Sigmoid colon (tissue), 7 donors: ENCODE data around the gene AMN1. TPM values are rescaled to one million over a fixed set of nuclear protein-coding genes. Genes with fewer than 3 reads are reported as not detected.
"Not testable (repeated sequence)": the region's sequence is repeated elsewhere in the genome, so short reads cannot be mapped to it uniquely, and the experiment has no call there.

Experiments
- DNase-seq: peaks from one replicate; pipeline ENCODE4 v3.0.0-alpha.2; 2019
- H3K27ac ChIP-seq, 4 donors: fragments of 200-600 bp; sonication (generic); one replicate each; pipeline ENCODE4 v1.5.1; 2016 to 2019; ENCODE audit warnings: mild to moderate bottlenecking in 1 of 4
- H3K27me3 ChIP-seq, 3 donors: fragments of 200-600 bp; sonication (generic); one replicate each; pipeline ENCODE4 v1.5.1; 2019; ENCODE audit warnings: mild to moderate bottlenecking in 1 of 3
- H3K36me3 ChIP-seq, 4 donors: fragments of 200-600 bp; sonication (generic); one replicate each; pipeline ENCODE4 v1.5.1; 2016 to 2019
- H3K4me1 ChIP-seq, 4 donors: fragments of 200-600 bp; sonication (generic); one replicate each; pipeline ENCODE4 v1.5.1; 2017 to 2019
- H3K4me3 ChIP-seq, 4 donors: fragments of 200-600 bp; sonication (generic); one replicate each; pipeline ENCODE4 v1.5.1; 2017 to 2019; ENCODE audit warnings: mild to moderate bottlenecking in 2 of 4, moderate library complexity in 1 of 4
- H3K9me3 ChIP-seq, 4 donors: fragments of 200-600 bp in 3 of 4; sonication (generic) in 3 of 4; one replicate each; pipeline versions ENCODE4 v1.5.1 to v1.6.1; 2013 to 2019
- CTCF ChIP-seq, 4 experiments: fragments of 450-650 bp in 3 of 4; fragments of 200-600 bp in 1 of 4; IDR thresholded peaks; one replicate each; pipeline ENCODE4 v1.5.1; 2016 to 2019; ENCODE audit warnings: antibody characterized with exemption in 4 of 4, mild to moderate bottlenecking in 3 of 4, moderate library complexity in 2 of 4
- EP300 ChIP-seq, 4 donors: sonication (generic); formaldehyde crosslinking; IDR thresholded peaks; one replicate each; pipeline ENCODE4 v1.6.1; 2017; ENCODE audit warnings: antibody characterized with exemption in 4 of 4
- POLR2A ChIP-seq, 2 donors: fragments of 450-650 bp; IDR thresholded peaks; one replicate each; pipeline ENCODE4 v1.6.1; 2016; ENCODE audit warnings: antibody characterized with exemption in 2 of 2, mild to moderate bottlenecking in 2 of 2, moderate library complexity in 2 of 2
- POLR2AphosphoS5 ChIP-seq, 4 donors: sonication (generic); formaldehyde crosslinking; IDR thresholded peaks; one replicate each; pipeline ENCODE4 v1.6.1; 2017; ENCODE audit warnings: antibody characterized with exemption in 4 of 4
- WGBS, 2 donors: extraction: QIAGEN DNeasy Blood & Tissue Kit; methylation state at CpG; one replicate each; pipeline ENCODE4 v1.1.7; 2013; 5-methylcytosine and 5-hydroxymethylcytosine counted together
- intact Hi-C: fragments of 100-400 bp; cut with DNase I; formaldehyde crosslinking; loops from one replicate; pipeline ENCODE4 v1.15.1; 2023
- polyA plus RNA-seq, 3 donors: library from polyadenylated mRNA; stranded (reverse); fragments of 200-250 nt; gene quantifications; one replicate each; pipeline ENCODE4 v1.2.3, GENCODE V29; 2013
- total RNA-seq, 4 donors: library from RNA; depleted of rRNA; stranded (reverse); fragments of >200 nt; gene quantifications; one replicate each; pipeline ENCODE4 v1.1.0, GENCODE V29; 2016
- donor health status: healthy with polysubstance abuse.
- donor health status: Bipolar disorder and iron deficiency.
- donor health status: healthy.

Gene AMN1
- total and polyA plus RNA-seq, 7 donors = 2.4 to 13.2 (median 10.2) TPM

DNA sequence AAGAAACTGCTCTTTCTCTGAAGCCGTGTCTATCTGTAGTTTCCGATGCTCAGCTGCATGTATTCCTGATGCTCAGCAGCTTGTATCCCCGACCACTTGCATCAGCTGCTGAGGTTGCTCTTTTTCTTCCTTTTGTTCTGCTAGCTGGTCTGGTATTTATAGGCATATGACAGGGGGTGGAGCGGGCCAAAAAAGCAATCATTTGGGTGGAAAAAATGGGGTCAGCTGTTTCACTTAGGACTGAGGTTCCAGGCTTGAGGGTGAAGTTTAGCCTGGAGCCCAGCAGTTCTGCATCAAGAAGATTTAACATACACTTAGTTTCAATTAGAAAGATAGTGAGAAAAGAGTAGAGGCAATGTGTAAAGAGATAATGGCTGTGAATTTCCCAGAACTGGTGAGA, 23.6 kb upstream of the AMN1 start:
- H3K27me3 ChIP-seq = no peaks in the 10 kb centered on the region
- 77 to 87% methylated on average over 4 of the region's 4 CpGs for WGBS, 2 donors
- no peaks in the 10 kb centered on the region for H3K4me1 ChIP-seq
- no peak overlapping the region for H3K27ac ChIP-seq
- no peak overlapping the region for H3K4me3 ChIP-seq
- no peaks in the 10 kb centered on the region for H3K36me3 ChIP-seq
- no peak for TF ChIP-seq CTCF (IDR thresholded peaks at IDR 0.05)
- TF ChIP-seq POLR2A (IDR thresholded peaks at IDR 0.05) = no peak
- TF ChIP-seq EP300 (IDR thresholded peaks at IDR 0.05) = no peak
- no peak for TF ChIP-seq POLR2AphosphoS5 (IDR thresholded peaks at IDR 0.05)
- DNase-seq = no peak
- intact Hi-C loops = no loop called here
- no peaks in the 10 kb centered on the region for H3K9me3 ChIP-seq

DNA sequence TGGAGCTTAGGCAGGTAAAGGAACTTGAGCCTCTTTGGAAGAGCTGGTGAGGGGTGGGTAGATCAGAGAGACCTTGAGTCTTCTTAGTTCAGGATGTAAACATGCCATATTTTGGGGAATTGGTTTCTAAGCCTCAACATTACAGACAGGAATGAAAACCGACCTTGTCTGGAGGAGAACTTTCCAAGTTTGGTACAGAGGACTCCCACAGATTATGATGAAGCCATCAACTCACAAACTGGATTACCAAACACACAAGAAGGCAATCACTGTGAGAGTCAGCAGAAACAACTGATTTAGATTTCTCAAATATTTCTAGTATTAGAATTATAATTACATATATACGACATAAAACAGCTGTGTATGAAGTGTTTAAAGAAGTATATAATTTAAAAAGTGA, 22.3 kb upstream of the AMN1 start:
- TF ChIP-seq CTCF (IDR thresholded peaks at IDR 0.05) = no peak
- H3K27ac ChIP-seq = no peak overlapping the region
- no peaks in the 10 kb centered on the region for H3K27me3 ChIP-seq
- 43 to 65% methylated on average over 2 of the region's 2 CpGs for WGBS, 2 donors
- peaks cover 0 to 11% (median 3%) of the 10 kb centered on the region in 4 donors for H3K4me1 ChIP-seq
- no peaks in the 10 kb centered on the region for H3K9me3 ChIP-seq
- DNase-seq = no peak
- H3K4me3 ChIP-seq = no peak overlapping the region
- intact Hi-C loops = no loop called here
- H3K36me3 ChIP-seq = no peaks in the 10 kb centered on the region

DNA sequence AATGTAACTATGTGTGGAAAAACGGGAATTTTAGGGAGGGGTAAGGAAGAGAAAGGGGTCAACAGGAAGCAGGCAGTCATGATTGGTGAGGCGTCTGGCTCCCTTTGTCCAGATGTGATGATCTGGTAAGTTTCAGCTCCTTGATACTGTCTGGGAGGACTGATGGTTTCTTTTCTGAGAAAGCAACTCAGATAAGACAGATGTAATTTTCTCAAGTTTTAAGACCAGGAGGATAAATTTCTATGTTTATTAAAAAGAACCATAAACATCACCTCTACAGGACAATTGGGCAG, 21.9 kb upstream of the AMN1 start:
- Histone ChIP-seq H3K4me3 (no peak overlapping the region), H3K4me1 (peaks cover 0 to 11% (median 3%) of the 10 kb centered on the region in 4 donors), H3K27ac (no peak overlapping the region), H3K27me3 (no peaks in the 10 kb centered on the region), H3K9me3 (no peaks in the 10 kb centered on the region), H3K36me3 (no peaks in the 10 kb centered on the region)
- 76 to 78% methylated on average over 2 of the region's 2 CpGs for WGBS, 2 donors
- no peak for TF ChIP-seq EP300 (IDR thresholded peaks at IDR 0.05)
- TF ChIP-seq POLR2AphosphoS5 (IDR thresholded peaks at IDR 0.05) = no peak
- TF ChIP-seq CTCF (IDR thresholded peaks at IDR 0.05) = no peak
- TF ChIP-seq POLR2A (IDR thresholded peaks at IDR 0.05) = no peak
- DNase-seq = no peak
- intact Hi-C loops = no loop called here

DNA sequence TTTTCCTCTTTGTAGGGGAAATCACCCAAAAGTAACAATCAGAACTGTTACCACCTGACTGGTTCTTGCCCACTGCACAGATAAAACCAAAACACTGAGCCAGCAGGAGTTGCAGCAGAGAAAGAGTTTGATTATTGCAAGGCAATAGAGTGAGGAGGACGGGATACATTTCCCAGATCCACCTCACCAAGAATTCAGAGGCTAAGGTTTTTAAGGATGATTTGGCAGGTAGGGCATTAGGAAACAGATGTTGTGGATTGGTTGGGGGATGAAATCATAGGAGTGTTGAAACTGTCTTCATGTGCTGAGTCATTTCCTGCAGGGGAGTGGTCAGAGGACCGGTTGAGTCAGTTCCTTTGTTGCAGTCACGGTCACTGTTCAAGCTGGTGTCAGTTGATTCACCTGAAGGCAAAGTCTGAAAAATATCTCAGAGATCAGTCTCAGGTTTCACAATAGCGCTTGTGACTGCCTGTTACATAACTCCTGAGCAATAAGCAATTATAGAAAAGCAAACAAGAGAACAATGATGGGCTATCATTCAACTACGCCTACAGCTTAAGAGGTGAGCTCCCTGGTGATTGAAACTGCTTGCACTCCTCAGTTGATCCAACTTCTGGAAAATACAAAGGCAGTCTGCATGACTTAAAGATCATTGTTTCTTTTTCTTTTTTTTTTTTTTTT, 20.3 kb upstream of the AMN1 start:
- TF ChIP-seq CTCF (IDR thresholded peaks at IDR 0.05) (no peak), POLR2A (IDR thresholded peaks at IDR 0.05) (no peak), POLR2AphosphoS5 (IDR thresholded peaks at IDR 0.05) (peak; percentile 20 to 76 (median 44)), EP300 (IDR thresholded peaks at IDR 0.05) (no peak)
- Histone ChIP-seq H3K9me3 (no peaks in the 10 kb centered on the region), H3K27me3 (no peaks in the 10 kb centered on the region), H3K4me1 (peaks cover 0 to 11% (median 3%) of the 10 kb centered on the region in 4 donors), H3K4me3 (no peak overlapping the region), H3K27ac (peak overlapping the region in 2 of 4 donors; percentile 5 to 47), H3K36me3 (no peaks in the 10 kb centered on the region)
- DNase-seq = no peak
- 8 to 37% methylated on average over 5 of the region's 5 CpGs for WGBS, 2 donors
- intact Hi-C loops = no loop called here

GRCh38 chr12:31745242-31745641, 16.4 kb upstream of the AMN1 start:
- no peaks in the 10 kb centered on the region for H3K27me3 ChIP-seq
- no peak overlapping the region for H3K27ac ChIP-seq
- H3K36me3 ChIP-seq = no peaks in the 10 kb centered on the region
- DNase-seq = no peak
- H3K4me1 ChIP-seq = peaks cover 0 to 11% (median 3%) of the 10 kb centered on the region in 4 donors
- WGBS, 2 donors = 79 to 94% methylated on average over 2 of the region's 2 CpGs
- no peak overlapping the region for H3K4me3 ChIP-seq
- no peak for TF ChIP-seq CTCF (IDR thresholded peaks at IDR 0.05)
- TF ChIP-seq EP300 (IDR thresholded peaks at IDR 0.05) = no peak
- no peak for TF ChIP-seq POLR2A (IDR thresholded peaks at IDR 0.05)
- no peak for TF ChIP-seq POLR2AphosphoS5 (IDR thresholded peaks at IDR 0.05)
- no peaks in the 10 kb centered on the region for H3K9me3 ChIP-seq
- intact Hi-C loops = no loop called here

- WGBS, 2 donors = 29 to 66% methylated on average over 4 of the region's 4 CpGs
- H3K9me3 ChIP-seq, intact Hi-C loops, DNase-seq, H3K36me3 ChIP-seq, H3K4me3 ChIP-seq, H3K27me3 ChIP-seq, H3K27ac ChIP-seq: not testable (repeated sequence)
- H3K4me1 ChIP-seq = peaks cover 0 to 11% (median 3%) of the 10 kb centered on the region in 4 donors
Measured at GRCh38 chr12:31744363-31744762, 15.5 kb upstream of the AMN1 start.
